ENCODE results near the gene ZBED6.
"Not testable (repeated sequence)": the region's sequence is repeated elsewhere in the genome, so short reads cannot be mapped to it uniquely, and the experiment has no call there.

Gene ZBED6

GRCh38 chr1:203778789-203779188, 16.6 kb upstream of the ZBED6 start:
- DNase-seq (ENCODE audit: low read depth) = no peak

GRCh38 chr1:203781962-203782361, 13.5 kb upstream of the ZBED6 start:
- no peak for DNase-seq (ENCODE audit: low read depth)

GRCh38 chr1:203789966-203790365, 5.5 kb upstream of the ZBED6 start:
- DNase-seq (ENCODE audit: low read depth) = no peak

- DNase-seq (ENCODE audit: low read depth) = no peak
These were observed 3.9 kb upstream of the ZBED6 start for GRCh38 chr1:203791498-203791897.

GRCh38 chr1:203792486-203792885, 2.9 kb upstream of the ZBED6 start:
- DNase-seq (ENCODE audit: low read depth) = no peak

GRCh38 chr1:203793561-203793960, 1.9 kb upstream of the ZBED6 start:
- not testable (repeated sequence) for DNase-seq (ENCODE audit: low read depth)

- no peak for DNase-seq (ENCODE audit: low read depth)
These were observed 521 bp upstream of the ZBED6 start for GRCh38 chr1:203794764-203795440.

- no peak for DNase-seq (ENCODE audit: low read depth)
These were observed 798 bp downstream of the ZBED6 start for GRCh38 chr1:203796236-203796605.

- DNase-seq (ENCODE audit: low read depth) = no peak
These were observed 1.8 kb downstream of the ZBED6 start for GRCh38 chr1:203797216-203797615.

GRCh38 chr1:203797948-203798655, 2.7 kb downstream of the ZBED6 start:
- no peak for DNase-seq (ENCODE audit: low read depth)

GRCh38 chr1:203799157-203799556, 3.7 kb downstream of the ZBED6 start:
- DNase-seq (ENCODE audit: low read depth) = no peak

GRCh38 chr1:203799971-203800370, 4.5 kb downstream of the ZBED6 start:
- no peak for DNase-seq (ENCODE audit: low read depth)

GRCh38 chr1:203805689-203806088, 10.3 kb downstream of the ZBED6 start:
- DNase-seq (ENCODE audit: low read depth) = no peak

- no peak for DNase-seq (ENCODE audit: low read depth)
These were observed 11.8 kb downstream of the ZBED6 start for GRCh38 chr1:203807196-203807595.

- DNase-seq (ENCODE audit: low read depth) = no peak
These were observed 18.3 kb downstream of the ZBED6 start for GRCh38 chr1:203813581-203814341.

GRCh38 chr1:203818399-203818798, 23.0 kb downstream of the ZBED6 start:
- no peak for DNase-seq (ENCODE audit: low read depth)

- DNase-seq (ENCODE audit: low read depth) = no peak
These were observed 27.9 kb downstream of the ZBED6 start for GRCh38 chr1:203823306-203823705.

GRCh38 chr1:203826175-203826574, 30.8 kb downstream of the ZBED6 start:
- DNase-seq (ENCODE audit: low read depth) = no peak

GRCh38 chr1:203828002-203828401, 32.6 kb downstream of the ZBED6 start:
- no peak for DNase-seq (ENCODE audit: low read depth)

- no peak for DNase-seq (ENCODE audit: low read depth)
These were observed 33.1 kb downstream of the ZBED6 start for GRCh38 chr1:203828503-203828902.

GRCh38 chr1:203829247-203829646, 33.8 kb downstream of the ZBED6 start:
- DNase-seq (ENCODE audit: low read depth) = not testable (repeated sequence)

GRCh38 chr1:203835476-203835875, 40.1 kb downstream of the ZBED6 start:
- no peak for DNase-seq (ENCODE audit: low read depth)

GRCh38 chr1:203839081-203839480, 43.7 kb downstream of the ZBED6 start:
- DNase-seq (ENCODE audit: low read depth) = no peak
